Osteoblast (primary cell): ENCODE data around the gene ATL1. TPM values are rescaled to one million over a fixed set of nuclear protein-coding genes. Genes with fewer than 3 reads are reported as not detected.

Experiments used
- DNase-seq: peaks from one replicate; pipeline ENCODE4 v3.0.0; 2011; ENCODE audit warnings: low spot score, mixed read lengths; ENCODE audit not compliant: insufficient read length; ENCODE audit errors: missing footprints
- H2AFZ ChIP-seq: 2 replicates; pipeline ENCODE4 v1.6.0; 2011; ENCODE audit warnings: mild to moderate bottlenecking, low read length
- H3K27ac ChIP-seq: 2 replicates; pipeline ENCODE4 v1.5.1; 2011; ENCODE audit warnings: mild to moderate bottlenecking, low read depth, low read length, moderate library complexity
- H3K27me3 ChIP-seq: 2 replicates; pipeline ENCODE4 v1.6.0; 2012; ENCODE audit warnings: mild to moderate bottlenecking, control low read depth, inconsistent platforms, low read length, moderate library complexity; ENCODE audit not compliant: insufficient read depth
- H3K36me3 ChIP-seq: 2 replicates; pipeline ENCODE4 v1.5.1; 2011; ENCODE audit warnings: mild to moderate bottlenecking, low read length, control low read depth, moderate library complexity; ENCODE audit not compliant: insufficient read depth
- H3K4me1 ChIP-seq: 2 replicates; pipeline ENCODE4 v1.5.1; 2011; ENCODE audit warnings: mild to moderate bottlenecking, low read length, control low read depth, moderate library complexity; ENCODE audit not compliant: insufficient read depth
- H3K4me2 ChIP-seq: 2 replicates; pipeline ENCODE4 v1.6.0; 2011; ENCODE audit warnings: mild to moderate bottlenecking, low read length; ENCODE audit not compliant: insufficient read depth
- H3K4me3 ChIP-seq: fragments of 200-600 bp; sonication (generic); 3 replicates; pipeline ENCODE4 v1.5.1; 2012; ENCODE audit warnings: mild to moderate bottlenecking, low read length, inconsistent platforms; ENCODE audit not compliant: insufficient read depth
- H3K79me2 ChIP-seq: 2 replicates; pipeline ENCODE4 v1.6.0; 2012; ENCODE audit warnings: mild to moderate bottlenecking, low read length, control low read depth, inconsistent platforms; ENCODE audit not compliant: insufficient read depth
- H3K9me3 ChIP-seq: 2 replicates; pipeline ENCODE4 v1.5.1; 2011; ENCODE audit warnings: low read depth, low read length, control low read depth
- H4K20me1 ChIP-seq: 2 replicates; pipeline ENCODE4 v1.6.0; 2012; ENCODE audit warnings: mild to moderate bottlenecking, low read length, control low read depth; ENCODE audit not compliant: insufficient read depth
- total RNA-seq: library from RNA; depleted of rRNA; stranded (reverse); fragments of >200 nt; gene quantifications from 2 replicates; pipeline ENCODE4 v1.2.3, GENCODE V29; 2012
- TF ChIP-seq, protein P1 (sequence below): IDR thresholded peaks from 2 replicates; pipeline ENCODE4 v1.5.1; 2011; ENCODE audit warnings: mild to moderate bottlenecking, low read depth, low read length, moderate library complexity; ENCODE audit errors: extremely low read depth

The ATL1 gene
- total RNA-seq, 1 donor: 6.5 TPM

DNA sequence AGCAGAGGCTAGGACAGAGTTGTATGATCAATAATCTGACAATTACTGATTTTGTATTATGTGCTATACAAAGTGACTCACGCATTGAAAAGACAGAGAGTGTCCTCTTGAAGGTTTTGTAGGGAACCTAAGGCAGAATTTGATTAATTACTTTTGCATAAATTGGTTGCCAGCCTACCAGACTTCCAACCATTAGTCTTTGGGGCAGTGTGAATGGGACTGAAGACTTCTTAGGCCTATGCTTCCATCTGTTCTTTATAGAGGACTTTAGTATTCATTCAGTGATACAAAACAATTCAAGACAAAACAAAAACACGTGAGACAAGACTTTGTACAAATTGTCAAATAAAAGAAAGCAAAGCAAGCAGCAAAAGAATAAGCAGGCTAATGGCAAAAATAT is 46.5 kb downstream of the ATL1 start:
- Histone ChIP-seq H3K4me2 (no peak overlapping the region), H4K20me1 (no peaks in the 10 kb centered on the region), H3K4me1 (peaks cover 20% of the 10 kb centered on the region), H3K36me3 (no peaks in the 10 kb centered on the region), H3K79me2 (no peaks in the 10 kb centered on the region), H2AFZ (no peak overlapping the region), H3K4me3 (no peak overlapping the region), H3K9me3 (no peaks in the 10 kb centered on the region), H3K27me3 (no peaks in the 10 kb centered on the region), H3K27ac (no peak overlapping the region)
- TF ChIP-seq, protein P1, sequence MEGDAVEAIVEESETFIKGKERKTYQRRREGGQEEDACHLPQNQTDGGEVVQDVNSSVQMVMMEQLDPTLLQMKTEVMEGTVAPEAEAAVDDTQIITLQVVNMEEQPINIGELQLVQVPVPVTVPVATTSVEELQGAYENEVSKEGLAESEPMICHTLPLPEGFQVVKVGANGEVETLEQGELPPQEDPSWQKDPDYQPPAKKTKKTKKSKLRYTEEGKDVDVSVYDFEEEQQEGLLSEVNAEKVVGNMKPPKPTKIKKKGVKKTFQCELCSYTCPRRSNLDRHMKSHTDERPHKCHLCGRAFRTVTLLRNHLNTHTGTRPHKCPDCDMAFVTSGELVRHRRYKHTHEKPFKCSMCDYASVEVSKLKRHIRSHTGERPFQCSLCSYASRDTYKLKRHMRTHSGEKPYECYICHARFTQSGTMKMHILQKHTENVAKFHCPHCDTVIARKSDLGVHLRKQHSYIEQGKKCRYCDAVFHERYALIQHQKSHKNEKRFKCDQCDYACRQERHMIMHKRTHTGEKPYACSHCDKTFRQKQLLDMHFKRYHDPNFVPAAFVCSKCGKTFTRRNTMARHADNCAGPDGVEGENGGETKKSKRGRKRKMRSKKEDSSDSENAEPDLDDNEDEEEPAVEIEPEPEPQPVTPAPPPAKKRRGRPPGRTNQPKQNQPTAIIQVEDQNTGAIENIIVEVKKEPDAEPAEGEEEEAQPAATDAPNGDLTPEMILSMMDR: no peak
- DNase-seq: no peak

DNA sequence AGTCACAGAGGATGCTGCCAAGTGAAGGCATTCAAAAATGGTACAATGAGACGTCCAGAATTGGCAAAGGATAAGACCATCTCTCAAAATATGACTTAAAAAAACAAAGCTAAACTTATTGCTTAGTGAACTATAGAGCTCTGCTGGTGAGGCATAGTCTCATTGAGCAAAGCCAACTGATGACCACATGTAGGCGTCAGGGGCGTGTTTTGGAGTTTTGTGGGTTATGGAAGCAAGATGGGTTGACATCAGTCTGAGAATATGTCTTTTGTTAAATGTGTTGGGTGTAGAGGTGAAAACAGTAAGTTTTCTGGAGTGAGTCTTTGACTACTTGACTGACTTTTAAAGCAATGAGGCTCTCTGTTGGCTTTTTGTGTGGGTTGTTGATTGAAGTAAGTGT is 47.2 kb downstream of the ATL1 start:
- Histone ChIP-seq H4K20me1 (no peaks in the 10 kb centered on the region), H3K9me3 (no peaks in the 10 kb centered on the region), H3K36me3 (no peaks in the 10 kb centered on the region), H3K4me1 (peaks cover 20% of the 10 kb centered on the region), H3K27ac (peak overlapping the region; percentile 74), H3K4me2 (peak overlapping the region; percentile 20), H3K79me2 (no peaks in the 10 kb centered on the region), H3K4me3 (no peak overlapping the region), H2AFZ (peak overlapping the region; percentile 48), H3K27me3 (no peaks in the 10 kb centered on the region)
- DNase-seq: peak; percentile 23
- TF ChIP-seq, protein P1: no peak

DNA sequence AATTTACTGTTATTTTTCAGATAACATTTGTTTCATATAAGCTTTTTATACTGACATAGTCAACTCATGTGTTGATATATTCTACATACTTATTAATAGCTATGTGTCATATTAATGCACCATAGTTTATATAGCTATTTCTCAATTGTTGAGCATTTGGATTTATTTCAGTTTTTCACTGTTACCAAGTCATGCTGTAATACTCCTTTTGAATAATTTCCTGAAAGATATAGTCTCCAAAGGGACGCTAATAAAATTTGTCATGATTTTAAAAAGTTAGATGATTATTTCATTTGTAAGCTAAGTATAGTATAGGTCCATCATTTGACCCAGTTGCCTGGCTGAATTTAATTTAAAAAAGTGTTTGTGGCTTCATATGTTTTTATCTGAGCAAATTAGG is 47.8 kb downstream of the ATL1 start:
- Histone ChIP-seq H3K4me1 (peaks cover 20% of the 10 kb centered on the region), H3K4me3 (no peak overlapping the region), H3K9me3 (no peaks in the 10 kb centered on the region), H3K79me2 (no peaks in the 10 kb centered on the region), H3K4me2 (peak overlapping the region; percentile 20), H3K27ac (peak overlapping the region; percentile 74), H3K36me3 (no peaks in the 10 kb centered on the region), H2AFZ (no peak overlapping the region), H3K27me3 (no peaks in the 10 kb centered on the region), H4K20me1 (no peaks in the 10 kb centered on the region)
- DNase-seq: no peak
- TF ChIP-seq, protein P1: no peak

DNA sequence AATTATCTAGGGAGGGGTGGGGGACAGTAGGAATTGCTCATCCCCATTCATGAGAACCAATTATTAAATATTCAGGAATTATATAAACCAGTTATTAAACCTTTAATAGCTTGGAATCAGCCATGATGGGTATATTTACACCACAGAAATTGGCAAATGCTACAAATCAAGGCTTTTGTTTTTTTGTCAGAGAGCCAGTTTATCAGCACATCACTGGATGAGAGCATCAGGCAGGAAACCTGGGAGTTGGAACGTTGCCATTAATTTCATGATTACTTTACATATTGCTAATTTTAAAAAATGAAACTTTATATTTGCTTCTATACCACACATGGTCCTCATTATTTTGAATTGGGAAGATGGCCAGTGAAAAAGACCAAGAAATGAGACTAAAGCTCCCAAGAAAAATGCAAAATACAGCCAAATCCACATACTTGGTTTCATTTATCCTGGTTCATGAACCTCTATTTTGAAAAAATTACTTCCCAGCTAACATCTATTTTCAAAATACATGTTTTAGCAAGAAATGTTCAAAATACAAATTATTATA is 48.4 kb downstream of the ATL1 start:
- no peak for DNase-seq
- Histone ChIP-seq H2AFZ (no peak overlapping the region), H4K20me1 (no peaks in the 10 kb centered on the region), H3K79me2 (no peaks in the 10 kb centered on the region), H3K27ac (no peak overlapping the region), H3K36me3 (no peaks in the 10 kb centered on the region), H3K4me2 (no peak overlapping the region), H3K4me1 (peaks cover 20% of the 10 kb centered on the region), H3K4me3 (no peak overlapping the region), H3K9me3 (no peaks in the 10 kb centered on the region), H3K27me3 (no peaks in the 10 kb centered on the region)
- TF ChIP-seq, protein P1: no peak
